ENCODE measurements around the gene VSTM5. TPM values are rescaled to one million over a fixed set of nuclear protein-coding genes. Genes with fewer than 3 reads are reported as not detected.

Gene VSTM5
- polyA plus RNA-seq, 1 experiment = 0.63 TPM

DNA sequence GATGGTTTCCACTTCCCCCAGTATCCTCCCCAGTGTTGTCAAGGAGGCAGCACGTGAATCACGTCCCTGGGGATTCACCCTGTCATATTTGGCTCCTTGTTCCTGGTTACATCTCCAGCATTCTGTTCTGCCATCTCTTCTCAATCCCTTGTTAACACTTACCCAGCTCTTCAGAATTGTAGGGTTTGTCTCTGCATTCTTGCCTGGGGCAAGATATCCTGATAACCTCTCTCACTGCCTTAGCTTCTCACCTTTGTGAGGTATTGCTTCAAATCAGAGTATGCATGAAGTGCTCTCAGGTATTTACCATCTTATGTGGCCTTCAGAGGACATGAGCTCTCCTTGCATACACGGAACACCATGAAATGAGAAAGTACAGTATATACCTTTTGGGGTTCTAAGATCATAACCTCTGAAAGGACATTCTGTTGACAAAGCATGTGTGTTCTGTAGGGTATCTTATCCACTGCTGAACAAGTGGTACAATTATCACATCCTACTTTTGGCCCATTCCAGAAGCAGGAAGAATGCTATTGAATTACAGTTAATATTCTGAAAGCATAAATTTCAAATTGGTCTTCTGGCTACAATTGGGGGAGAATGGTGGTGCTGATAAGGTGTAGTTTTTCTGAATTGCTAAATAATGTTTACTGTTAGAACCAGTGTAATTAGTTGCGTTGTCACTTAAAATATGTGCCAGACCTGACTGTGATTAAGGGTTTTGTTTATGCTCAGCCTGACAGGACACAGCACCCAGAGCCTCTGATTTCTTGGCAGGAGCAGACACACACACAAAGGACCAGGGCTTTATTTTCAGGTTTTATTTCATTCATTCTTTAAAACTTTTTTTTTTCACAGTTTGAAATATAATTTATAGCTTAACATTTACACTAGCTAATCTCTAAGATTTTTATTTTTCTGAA is 32.7 kb downstream of the VSTM5 start:
- no peak for DNase-seq (ENCODE audit: low read depth)
- Histone ChIP-seq H3K4me3 (ENCODE audit: low read depth, low read length) (no peak overlapping the region), H3K27me3 (ENCODE audit: control insufficient read depth, insufficient read depth, low read length) (no peaks in the 10 kb centered on the region), H3K36me3 (ENCODE audit: control insufficient read depth, insufficient read depth, low read length) (peaks cover 5% of the 10 kb centered on the region)
- ChIA-PET CTCF (interaction anchor here (0.6 to 1.0 kb wide), 2 partner anchors 11 to 694 kb away, joined by 3 to 6 read pairs; no protein-coding TSS in a partner anchor), POLR2A (no interaction called here)
- TF ChIP-seq, protein P1, sequence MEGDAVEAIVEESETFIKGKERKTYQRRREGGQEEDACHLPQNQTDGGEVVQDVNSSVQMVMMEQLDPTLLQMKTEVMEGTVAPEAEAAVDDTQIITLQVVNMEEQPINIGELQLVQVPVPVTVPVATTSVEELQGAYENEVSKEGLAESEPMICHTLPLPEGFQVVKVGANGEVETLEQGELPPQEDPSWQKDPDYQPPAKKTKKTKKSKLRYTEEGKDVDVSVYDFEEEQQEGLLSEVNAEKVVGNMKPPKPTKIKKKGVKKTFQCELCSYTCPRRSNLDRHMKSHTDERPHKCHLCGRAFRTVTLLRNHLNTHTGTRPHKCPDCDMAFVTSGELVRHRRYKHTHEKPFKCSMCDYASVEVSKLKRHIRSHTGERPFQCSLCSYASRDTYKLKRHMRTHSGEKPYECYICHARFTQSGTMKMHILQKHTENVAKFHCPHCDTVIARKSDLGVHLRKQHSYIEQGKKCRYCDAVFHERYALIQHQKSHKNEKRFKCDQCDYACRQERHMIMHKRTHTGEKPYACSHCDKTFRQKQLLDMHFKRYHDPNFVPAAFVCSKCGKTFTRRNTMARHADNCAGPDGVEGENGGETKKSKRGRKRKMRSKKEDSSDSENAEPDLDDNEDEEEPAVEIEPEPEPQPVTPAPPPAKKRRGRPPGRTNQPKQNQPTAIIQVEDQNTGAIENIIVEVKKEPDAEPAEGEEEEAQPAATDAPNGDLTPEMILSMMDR (IDR thresholded peaks at IDR 0.05; ENCODE audit: insufficient read depth, low read depth, low read length) = no peak

- Histone ChIP-seq H3K4me3 (ENCODE audit: low read depth, low read length) (no peak overlapping the region), H3K27me3 (ENCODE audit: control insufficient read depth, insufficient read depth, low read length) (no peaks in the 10 kb centered on the region), H3K36me3 (ENCODE audit: control insufficient read depth, insufficient read depth, low read length) (peaks cover 8% of the 10 kb centered on the region)
- ChIA-PET CTCF (no interaction called here), POLR2A (no interaction called here)
- TF ChIP-seq, protein P1 (IDR thresholded peaks at IDR 0.05; ENCODE audit: insufficient read depth, low read depth, low read length) = no peak
- no peak for DNase-seq (ENCODE audit: low read depth)
These were observed 35.3 kb downstream of the VSTM5 start for GRCh38 chr11:93814966-93815633.

DNA sequence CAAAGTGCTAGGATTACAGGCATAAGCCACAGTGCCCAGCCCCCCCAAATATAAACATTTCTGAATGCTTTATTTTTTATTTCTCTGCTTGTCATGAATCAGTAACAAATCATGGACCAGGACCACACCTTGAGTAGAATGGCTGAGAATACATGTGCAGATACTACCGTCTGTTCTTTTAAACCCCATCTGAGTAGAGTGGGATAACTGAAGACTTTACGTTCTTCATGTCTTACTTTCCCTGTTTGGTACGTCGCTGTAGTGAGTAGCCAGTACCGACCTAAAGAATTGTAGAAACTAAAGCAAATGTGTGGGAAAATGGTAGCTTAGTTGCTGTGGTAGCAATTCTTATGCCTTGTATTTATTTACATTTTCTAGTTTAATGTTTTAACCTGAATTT is 36.4 kb downstream of the VSTM5 start:
- CTCF ChIA-PET = no interaction called here
- Histone ChIP-seq H3K27me3 (ENCODE audit: control insufficient read depth, insufficient read depth, low read length) (no peaks in the 10 kb centered on the region), H3K4me3 (ENCODE audit: low read depth, low read length) (no peak overlapping the region), H3K36me3 (ENCODE audit: control insufficient read depth, insufficient read depth, low read length) (peaks cover 14% of the 10 kb centered on the region)
- DNase-seq (ENCODE audit: low read depth) = no peak
- POLR2A ChIA-PET = no interaction called here
- TF ChIP-seq, protein P1 (IDR thresholded peaks at IDR 0.05; ENCODE audit: insufficient read depth, low read depth, low read length) = no peak

- H3K36me3 ChIP-seq (ENCODE audit: control insufficient read depth, insufficient read depth, low read length) = peaks cover 17% of the 10 kb centered on the region
- POLR2A ChIA-PET = no interaction called here
These were observed 42.4 kb downstream of the VSTM5 start for GRCh38 chr11:93807980-93808379.

GRCh38 chr11:93804879-93805278 is 45.5 kb downstream of the VSTM5 start:
- ChIA-PET POLR2A (no interaction called here), CTCF (no interaction called here)
- H3K27me3 ChIP-seq (ENCODE audit: control insufficient read depth, insufficient read depth, low read length) = no peaks in the 10 kb centered on the region
- peaks cover 14% of the 10 kb centered on the region for H3K36me3 ChIP-seq (ENCODE audit: control insufficient read depth, insufficient read depth, low read length)
- TF ChIP-seq, protein P1 (IDR thresholded peaks at IDR 0.05; ENCODE audit: insufficient read depth, low read depth, low read length) = no peak
- DNase-seq (ENCODE audit: low read depth) = no peak
- H3K4me3 ChIP-seq (ENCODE audit: low read depth, low read length) = no peak overlapping the region

More at GRCh38 chr11:93807980-93808379, 42.4 kb downstream of the VSTM5 start:
- no peak overlapping the region for H3K4me3 ChIP-seq (ENCODE audit: low read depth, low read length)
- CTCF ChIA-PET = interaction anchor here (1.6 kb wide), 1 partner anchor 9 kb away, joined by 5 read pairs; no protein-coding TSS in a partner anchor
- no peak for DNase-seq (ENCODE audit: low read depth)
- TF ChIP-seq, protein P1 (IDR thresholded peaks at IDR 0.05; ENCODE audit: insufficient read depth, low read depth, low read length) = no peak
- H3K27me3 ChIP-seq (ENCODE audit: control insufficient read depth, insufficient read depth, low read length) = no peaks in the 10 kb centered on the region
